Esophagus muscularis mucosa (tissue), 3 donors: ENCODE measurements around the gene VSIG10.

Source experiments
- CTCF ChIP-seq, 3 experiments: fragments of 200-600 bp in 2 of 3; fragments of 450-650 bp in 1 of 3; sonication (generic) in 2 of 3; IDR thresholded peaks; one replicate each; pipeline ENCODE4 v1.5.1; 2017 to 2019; ENCODE audit warnings: antibody characterized with exemption in 3 of 3, mild to moderate bottlenecking in 2 of 3, moderate library complexity in 1 of 3
- EP300 ChIP-seq: sonication (generic); formaldehyde crosslinking; IDR thresholded peaks from one replicate; pipeline ENCODE4 v1.6.1; 2017; ENCODE audit warnings: antibody characterized with exemption

GRCh38 chr12:118140825-118141224 lies 37.0 kb upstream of the VSIG10 start:
- TF ChIP-seq EP300 (no peak), CTCF (IDR thresholded peaks at IDR 0.05) (no peak)
